Osteoblast (primary cell): ENCODE results near the gene CCDC80. TPM values are rescaled to one million over a fixed set of nuclear protein-coding genes. Genes with fewer than 3 reads are reported as not detected.

Source experiments
- DNase-seq: peaks from one replicate; pipeline ENCODE4 v3.0.0; 2011; ENCODE audit warnings: low spot score, mixed read lengths; ENCODE audit not compliant: insufficient read length; ENCODE audit errors: missing footprints
- H2AFZ ChIP-seq: 2 replicates; pipeline ENCODE4 v1.6.0; 2011; ENCODE audit warnings: mild to moderate bottlenecking, low read length
- H3K27ac ChIP-seq: 2 replicates; pipeline ENCODE4 v1.5.1; 2011; ENCODE audit warnings: mild to moderate bottlenecking, low read depth, low read length, moderate library complexity
- H3K27me3 ChIP-seq: 2 replicates; pipeline ENCODE4 v1.6.0; 2012; ENCODE audit warnings: mild to moderate bottlenecking, control low read depth, inconsistent platforms, low read length, moderate library complexity; ENCODE audit not compliant: insufficient read depth
- H3K36me3 ChIP-seq: 2 replicates; pipeline ENCODE4 v1.5.1; 2011; ENCODE audit warnings: mild to moderate bottlenecking, low read length, control low read depth, moderate library complexity; ENCODE audit not compliant: insufficient read depth
- H3K4me1 ChIP-seq: 2 replicates; pipeline ENCODE4 v1.5.1; 2011; ENCODE audit warnings: mild to moderate bottlenecking, low read length, control low read depth, moderate library complexity; ENCODE audit not compliant: insufficient read depth
- H3K4me2 ChIP-seq: 2 replicates; pipeline ENCODE4 v1.6.0; 2011; ENCODE audit warnings: mild to moderate bottlenecking, low read length; ENCODE audit not compliant: insufficient read depth
- H3K4me3 ChIP-seq: fragments of 200-600 bp; sonication (generic); 3 replicates; pipeline ENCODE4 v1.5.1; 2012; ENCODE audit warnings: mild to moderate bottlenecking, low read length, inconsistent platforms; ENCODE audit not compliant: insufficient read depth
- H3K79me2 ChIP-seq: 2 replicates; pipeline ENCODE4 v1.6.0; 2012; ENCODE audit warnings: mild to moderate bottlenecking, low read length, control low read depth, inconsistent platforms; ENCODE audit not compliant: insufficient read depth
- H3K9me3 ChIP-seq: 2 replicates; pipeline ENCODE4 v1.5.1; 2011; ENCODE audit warnings: low read depth, low read length, control low read depth
- H4K20me1 ChIP-seq: 2 replicates; pipeline ENCODE4 v1.6.0; 2012; ENCODE audit warnings: mild to moderate bottlenecking, low read length, control low read depth; ENCODE audit not compliant: insufficient read depth
- total RNA-seq: library from RNA; depleted of rRNA; stranded (reverse); fragments of >200 nt; gene quantifications from 2 replicates; pipeline ENCODE4 v1.2.3, GENCODE V29; 2012
- TF ChIP-seq, protein P1 (sequence below): IDR thresholded peaks from 2 replicates; pipeline ENCODE4 v1.5.1; 2011; ENCODE audit warnings: mild to moderate bottlenecking, low read depth, low read length, moderate library complexity; ENCODE audit errors: extremely low read depth

Gene CCDC80
- total RNA-seq, 1 donor = 657 TPM

DNA sequence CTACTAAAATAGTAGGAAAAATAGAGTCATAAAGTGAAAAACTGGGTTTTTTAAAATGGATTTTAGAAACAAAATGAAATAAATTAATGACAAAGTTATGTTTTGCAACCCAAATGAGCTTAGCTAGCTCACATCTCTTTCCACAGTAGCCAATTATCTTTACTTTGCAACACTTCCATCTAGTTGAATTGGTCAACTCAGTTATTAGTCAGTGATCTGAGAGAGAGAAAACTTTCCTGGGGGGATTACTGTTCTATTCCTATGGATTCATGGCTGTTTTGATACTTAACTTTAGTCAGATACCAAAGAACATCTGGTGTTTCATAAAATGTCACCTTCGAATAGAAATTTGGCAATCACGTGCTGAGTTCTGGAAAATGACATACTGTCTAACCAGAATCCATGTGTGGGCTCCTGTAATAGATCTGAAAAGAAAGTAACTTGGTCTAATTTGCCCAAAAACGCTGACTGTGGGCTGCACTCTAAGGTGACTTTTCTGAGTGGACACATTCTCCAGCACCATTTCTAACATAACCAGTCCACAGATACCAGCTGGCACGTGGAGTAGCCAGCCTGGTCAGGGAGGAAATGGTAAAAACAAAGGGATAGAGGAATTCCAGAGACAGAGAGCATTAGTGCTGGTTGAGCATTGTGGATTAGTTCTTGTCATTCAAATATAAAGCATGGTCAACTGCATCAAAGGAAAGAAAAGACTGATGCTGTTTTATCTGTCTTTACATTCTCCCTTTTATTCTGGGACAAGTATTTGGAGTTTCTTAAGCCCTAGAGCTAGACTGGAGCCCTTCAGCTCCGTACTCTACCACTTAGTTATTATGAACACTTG is 45.2 kb upstream of the CCDC80 start:
- Histone ChIP-seq H4K20me1 (no peaks in the 10 kb centered on the region), H3K27me3 (no peaks in the 10 kb centered on the region), H3K79me2 (no peaks in the 10 kb centered on the region), H3K4me1 (peaks cover 63% of the 10 kb centered on the region), H2AFZ (no peak overlapping the region), H3K4me3 (no peak overlapping the region), H3K4me2 (peak overlapping the region; percentile 4), H3K9me3 (no peaks in the 10 kb centered on the region), H3K27ac (peak overlapping the region; percentile 45), H3K36me3 (no peaks in the 10 kb centered on the region)
- TF ChIP-seq, protein P1, sequence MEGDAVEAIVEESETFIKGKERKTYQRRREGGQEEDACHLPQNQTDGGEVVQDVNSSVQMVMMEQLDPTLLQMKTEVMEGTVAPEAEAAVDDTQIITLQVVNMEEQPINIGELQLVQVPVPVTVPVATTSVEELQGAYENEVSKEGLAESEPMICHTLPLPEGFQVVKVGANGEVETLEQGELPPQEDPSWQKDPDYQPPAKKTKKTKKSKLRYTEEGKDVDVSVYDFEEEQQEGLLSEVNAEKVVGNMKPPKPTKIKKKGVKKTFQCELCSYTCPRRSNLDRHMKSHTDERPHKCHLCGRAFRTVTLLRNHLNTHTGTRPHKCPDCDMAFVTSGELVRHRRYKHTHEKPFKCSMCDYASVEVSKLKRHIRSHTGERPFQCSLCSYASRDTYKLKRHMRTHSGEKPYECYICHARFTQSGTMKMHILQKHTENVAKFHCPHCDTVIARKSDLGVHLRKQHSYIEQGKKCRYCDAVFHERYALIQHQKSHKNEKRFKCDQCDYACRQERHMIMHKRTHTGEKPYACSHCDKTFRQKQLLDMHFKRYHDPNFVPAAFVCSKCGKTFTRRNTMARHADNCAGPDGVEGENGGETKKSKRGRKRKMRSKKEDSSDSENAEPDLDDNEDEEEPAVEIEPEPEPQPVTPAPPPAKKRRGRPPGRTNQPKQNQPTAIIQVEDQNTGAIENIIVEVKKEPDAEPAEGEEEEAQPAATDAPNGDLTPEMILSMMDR = no peak
- no peak for DNase-seq

DNA sequence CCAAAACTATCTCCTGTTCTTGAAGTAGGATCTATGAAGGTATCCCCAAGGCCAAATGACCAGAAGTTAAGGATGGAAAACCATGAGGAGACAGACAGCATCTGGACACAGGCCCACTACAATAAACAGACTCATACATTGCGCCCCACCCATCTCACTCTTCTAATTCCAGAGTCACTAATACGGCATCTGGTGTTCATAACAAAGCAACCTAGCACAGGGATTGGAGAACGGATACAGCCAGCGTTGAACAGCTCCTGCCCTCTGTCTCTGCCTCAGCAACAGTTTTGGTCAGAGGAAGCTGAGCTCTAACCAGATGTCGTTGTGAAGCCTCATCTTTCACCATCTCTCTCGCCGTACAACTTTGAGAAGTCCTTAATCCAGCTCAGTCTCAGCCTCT is 44.5 kb upstream of the CCDC80 start:
- H3K4me2 ChIP-seq = peak overlapping the region; percentile 8
- TF ChIP-seq, protein P1 = no peak
- H3K4me3 ChIP-seq = no peak overlapping the region
- H3K36me3 ChIP-seq = no peaks in the 10 kb centered on the region
- H3K4me1 ChIP-seq = peaks cover 66% of the 10 kb centered on the region
- H3K27me3 ChIP-seq = no peaks in the 10 kb centered on the region
- no peaks in the 10 kb centered on the region for H4K20me1 ChIP-seq
- H2AFZ ChIP-seq = peak overlapping the region; percentile 1
- H3K27ac ChIP-seq = peak overlapping the region; percentile 45
- no peaks in the 10 kb centered on the region for H3K9me3 ChIP-seq
- H3K79me2 ChIP-seq = no peaks in the 10 kb centered on the region
- DNase-seq = peak; percentile 42

DNA sequence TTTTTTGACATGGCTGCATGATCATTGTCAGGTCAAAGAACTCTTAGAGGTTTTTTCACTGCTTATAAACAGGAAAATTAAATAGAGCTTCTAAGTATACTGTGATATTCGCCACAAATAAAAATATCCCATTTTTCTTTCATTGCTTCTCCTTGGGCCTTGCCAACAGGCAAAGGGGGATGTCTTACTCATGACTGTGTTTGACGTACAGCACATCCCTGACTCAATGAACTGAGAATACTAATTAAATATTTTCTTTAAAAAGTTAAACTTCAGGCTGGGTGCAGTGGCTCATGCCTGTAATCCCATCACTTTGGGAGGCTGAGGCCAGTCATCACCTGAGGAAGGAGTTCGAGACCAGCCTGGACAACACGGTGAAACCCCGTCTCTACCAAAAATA is 41.4 kb upstream of the CCDC80 start:
- peak; percentile 26 for DNase-seq
- TF ChIP-seq, protein P1 = no peak
- H3K9me3 ChIP-seq = no peaks in the 10 kb centered on the region
- no peak overlapping the region for H2AFZ ChIP-seq
- no peaks in the 10 kb centered on the region for H3K27me3 ChIP-seq
- H3K4me2 ChIP-seq = peak overlapping the region; percentile 34
- no peaks in the 10 kb centered on the region for H3K79me2 ChIP-seq
- H4K20me1 ChIP-seq = no peaks in the 10 kb centered on the region
- H3K36me3 ChIP-seq = no peaks in the 10 kb centered on the region
- peak overlapping the region; percentile 83 for H3K27ac ChIP-seq
- no peak overlapping the region for H3K4me3 ChIP-seq
- H3K4me1 ChIP-seq = peaks cover 58% of the 10 kb centered on the region

DNA sequence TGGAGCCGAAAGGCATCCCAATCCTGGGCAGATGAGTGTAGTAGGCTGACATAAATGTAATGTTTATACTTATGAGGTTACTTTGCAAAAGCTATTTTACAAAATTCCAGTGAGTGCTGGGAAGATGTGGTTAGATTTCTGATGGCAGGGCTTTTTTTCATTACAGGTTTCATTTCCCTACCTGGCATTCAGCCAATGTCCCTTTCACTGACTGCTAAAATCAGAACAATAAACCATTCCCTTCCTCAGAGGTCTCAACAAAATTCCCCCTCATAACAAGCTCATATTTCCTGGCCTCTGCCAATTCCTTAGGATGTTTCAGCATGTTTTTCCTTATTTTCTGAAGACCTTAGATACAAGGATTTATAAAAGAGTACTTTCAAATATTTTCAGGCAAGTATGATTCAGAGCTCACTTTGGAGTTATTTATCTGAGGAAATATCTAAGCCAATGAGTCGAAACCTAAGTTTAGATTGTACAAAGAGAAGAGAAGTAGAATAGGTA is 40.9 kb upstream of the CCDC80 start:
- peak overlapping the region; percentile 34 for H3K4me2 ChIP-seq
- H3K79me2 ChIP-seq = no peaks in the 10 kb centered on the region
- H3K9me3 ChIP-seq = no peaks in the 10 kb centered on the region
- H3K4me3 ChIP-seq = no peak overlapping the region
- peak; percentile 43 for DNase-seq
- peak overlapping the region; percentile 83 for H3K27ac ChIP-seq
- no peaks in the 10 kb centered on the region for H3K27me3 ChIP-seq
- H2AFZ ChIP-seq = peak overlapping the region; percentile 61
- TF ChIP-seq, protein P1 = no peak
- no peaks in the 10 kb centered on the region for H3K36me3 ChIP-seq
- H4K20me1 ChIP-seq = no peaks in the 10 kb centered on the region
- peaks cover 58% of the 10 kb centered on the region for H3K4me1 ChIP-seq
